ENCODE results near the gene HIPK2. TPM values are rescaled to one million over a fixed set of nuclear protein-coding genes. Genes with fewer than 3 reads are reported as not detected.

The HIPK2 gene
- total and polyA plus RNA-seq, 2 donors (not counting 3 experiments of a cell fraction or from before 2014, with no cell fraction given): 9.0 to 43.8 TPM

DNA sequence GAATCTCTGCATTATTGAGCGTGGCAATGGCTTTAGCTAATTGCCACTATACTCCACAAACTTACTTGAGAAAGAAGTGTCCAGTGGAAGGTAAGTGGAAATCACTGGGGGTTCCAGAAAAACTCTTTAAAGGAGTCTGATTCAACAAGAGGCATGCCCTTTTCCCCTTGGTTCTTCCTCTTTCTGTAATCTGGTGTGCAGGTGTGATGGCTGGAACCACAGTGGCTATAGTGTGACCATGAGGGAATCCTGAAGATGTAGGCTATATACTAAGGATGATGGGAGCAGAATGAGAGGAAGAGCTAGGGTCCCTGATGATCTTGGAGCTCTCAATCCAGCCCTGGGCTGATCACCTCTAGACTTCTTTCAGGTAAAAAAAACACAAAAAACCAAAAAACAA, 256.4 kb downstream of the HIPK2 start:
- H3K9me3 ChIP-seq (replicated peaks; ENCODE audit: control insufficient read depth, insufficient read depth, low read length): no peaks in the 10 kb centered on the region
- H3K9me1 ChIP-seq (replicated peaks; ENCODE audit: control insufficient read depth, extremely low read depth, insufficient read depth, low read length): no peaks in the 10 kb centered on the region
- POLR2A ChIA-PET: no interaction called here
- no peak for TF ChIP-seq GATA2 (IDR thresholded peaks at IDR 0.05; ENCODE audit: insufficient read depth, insufficient read length, low read depth, low read length)
- intact Hi-C loops (cut with micrococcal nuclease): no loop called here
- CTCF ChIA-PET: interaction anchor here (0.5 to 1.0 kb wide), 2 partner anchors 9 to 959 kb away, joined by 3 read pairs; no protein-coding TSS in a partner anchor
- dilution Hi-C loops (cut with MboI; ENCODE audit: extremely low pct_ligation_motif_present, low sequenced_read_pairs): no loop called here
- no peak overlapping the region for H2AFZ ChIP-seq (ENCODE audit: low read depth, low read length)
- FAIRE-seq (no peak), DNase-seq (ENCODE audit: low read depth, low spot score) (no peak)
- no peaks in the 10 kb centered on the region for H3K79me2 ChIP-seq (ENCODE audit: control insufficient read depth, insufficient read depth, low read length)
- no peak overlapping the region for H3K9ac ChIP-seq (replicated peaks; ENCODE audit: extremely low read depth, insufficient read depth, low read length)
- no peaks in the 10 kb centered on the region for H3K36me3 ChIP-seq (ENCODE audit: control insufficient read depth in 2 of 2, extremely low read depth in 1 of 2, insufficient read depth in 2 of 2, low read length in 2 of 2)
- no peaks in the 10 kb centered on the region for H3K4me1 ChIP-seq (ENCODE audit: control insufficient read depth, extremely low read depth, insufficient read depth, low read length)
- H3K27me3 ChIP-seq (ENCODE audit: control insufficient read depth in 2 of 2, insufficient read depth in 2 of 2, low read length in 2 of 2): peaks cover 29% of the 10 kb centered on the region in 2 experiments
- no peak overlapping the region for H3K27ac ChIP-seq (ENCODE audit: insufficient read depth, low read depth, low read length)
- H4K20me1 ChIP-seq (replicated peaks; ENCODE audit: control insufficient read depth, extremely low read depth, insufficient read depth, low read length): no peaks in the 10 kb centered on the region
- no TSS peak for BruUV-seq (replicated peaks)
- no peak overlapping the region for H3K4me3 ChIP-seq (replicated peaks in 1 of 3; ENCODE audit: insufficient read depth in 1 of 3, low read depth in 1 of 3, low read length in 3 of 3)
- no peak overlapping the region for H3K4me2 ChIP-seq (ENCODE audit: insufficient read depth, low read length)

DNA sequence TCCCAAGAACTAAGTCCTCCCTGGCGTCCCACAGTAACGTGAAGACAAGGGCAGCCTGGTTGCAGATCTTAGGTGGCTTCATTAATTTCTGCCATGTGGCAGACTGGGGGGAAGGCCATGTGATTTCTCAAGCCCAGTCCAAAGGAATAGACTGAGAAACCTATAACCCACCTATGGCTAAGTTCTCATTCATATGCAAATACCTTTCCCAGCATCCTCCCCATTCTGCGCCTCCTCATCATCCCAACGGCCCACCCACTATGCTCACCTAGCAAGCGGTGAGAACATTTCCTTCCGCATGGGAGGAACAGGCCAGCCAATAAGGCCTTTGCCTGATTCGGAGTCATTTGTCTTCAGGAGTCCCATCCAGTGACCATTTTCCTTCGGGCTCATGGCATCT, 262.5 kb downstream of the HIPK2 start:
- Histone ChIP-seq H3K4me3 (replicated peaks in 1 of 3; ENCODE audit: insufficient read depth in 1 of 3, low read depth in 1 of 3, low read length in 3 of 3) (no peak overlapping the region), H3K9ac (replicated peaks; ENCODE audit: extremely low read depth, insufficient read depth, low read length) (no peak overlapping the region), H3K9me3 (replicated peaks; ENCODE audit: control insufficient read depth, insufficient read depth, low read length) (no peaks in the 10 kb centered on the region), H3K36me3 (ENCODE audit: control insufficient read depth in 2 of 2, extremely low read depth in 1 of 2, insufficient read depth in 2 of 2, low read length in 2 of 2) (no peaks in the 10 kb centered on the region), H3K9me1 (replicated peaks; ENCODE audit: control insufficient read depth, extremely low read depth, insufficient read depth, low read length) (no peaks in the 10 kb centered on the region), H3K4me1 (ENCODE audit: control insufficient read depth, extremely low read depth, insufficient read depth, low read length) (no peaks in the 10 kb centered on the region), H3K27ac (ENCODE audit: insufficient read depth, low read depth, low read length) (no peak overlapping the region), H3K4me2 (ENCODE audit: insufficient read depth, low read length) (no peak overlapping the region), H4K20me1 (replicated peaks; ENCODE audit: control insufficient read depth, extremely low read depth, insufficient read depth, low read length) (no peaks in the 10 kb centered on the region), H2AFZ (ENCODE audit: low read depth, low read length) (no peak overlapping the region), H3K27me3 (ENCODE audit: control insufficient read depth in 2 of 2, insufficient read depth in 2 of 2, low read length in 2 of 2) (peaks cover 6 to 8% of the 10 kb centered on the region in 2 experiments), H3K79me2 (ENCODE audit: control insufficient read depth, insufficient read depth, low read length) (no peaks in the 10 kb centered on the region)
- dilution Hi-C loops (cut with MboI; ENCODE audit: extremely low pct_ligation_motif_present, low sequenced_read_pairs): no loop called here
- intact Hi-C loops (cut with micrococcal nuclease): no loop called here
- FAIRE-seq (no peak), DNase-seq (ENCODE audit: low read depth, low spot score) (no peak)
- CTCF ChIA-PET: interaction anchor here (1.0 kb wide), 1 partner anchor 15 kb away, joined by 4 read pairs; no protein-coding TSS in a partner anchor
- POLR2A ChIA-PET: no interaction called here
- BruUV-seq (replicated peaks): no TSS peak
- TF ChIP-seq JUN (IDR thresholded peaks at IDR 0.05; ENCODE audit: borderline replicate concordance, insufficient read depth, insufficient read length, low read depth) (no peak), MYC (IDR thresholded peaks at IDR 0.05; ENCODE audit: low read depth, low read length) (no peak), GATA2 (IDR thresholded peaks at IDR 0.05; ENCODE audit: insufficient read depth, insufficient read length, low read depth, low read length) (no peak)
- TF ChIP-seq, protein P1, sequence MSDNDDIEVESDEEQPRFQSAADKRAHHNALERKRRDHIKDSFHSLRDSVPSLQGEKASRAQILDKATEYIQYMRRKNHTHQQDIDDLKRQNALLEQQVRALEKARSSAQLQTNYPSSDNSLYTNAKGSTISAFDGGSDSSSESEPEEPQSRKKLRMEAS (IDR thresholded peaks at IDR 0.05; ENCODE audit: insufficient read depth, insufficient read length): no peak
- TF ChIP-seq, protein P2, sequence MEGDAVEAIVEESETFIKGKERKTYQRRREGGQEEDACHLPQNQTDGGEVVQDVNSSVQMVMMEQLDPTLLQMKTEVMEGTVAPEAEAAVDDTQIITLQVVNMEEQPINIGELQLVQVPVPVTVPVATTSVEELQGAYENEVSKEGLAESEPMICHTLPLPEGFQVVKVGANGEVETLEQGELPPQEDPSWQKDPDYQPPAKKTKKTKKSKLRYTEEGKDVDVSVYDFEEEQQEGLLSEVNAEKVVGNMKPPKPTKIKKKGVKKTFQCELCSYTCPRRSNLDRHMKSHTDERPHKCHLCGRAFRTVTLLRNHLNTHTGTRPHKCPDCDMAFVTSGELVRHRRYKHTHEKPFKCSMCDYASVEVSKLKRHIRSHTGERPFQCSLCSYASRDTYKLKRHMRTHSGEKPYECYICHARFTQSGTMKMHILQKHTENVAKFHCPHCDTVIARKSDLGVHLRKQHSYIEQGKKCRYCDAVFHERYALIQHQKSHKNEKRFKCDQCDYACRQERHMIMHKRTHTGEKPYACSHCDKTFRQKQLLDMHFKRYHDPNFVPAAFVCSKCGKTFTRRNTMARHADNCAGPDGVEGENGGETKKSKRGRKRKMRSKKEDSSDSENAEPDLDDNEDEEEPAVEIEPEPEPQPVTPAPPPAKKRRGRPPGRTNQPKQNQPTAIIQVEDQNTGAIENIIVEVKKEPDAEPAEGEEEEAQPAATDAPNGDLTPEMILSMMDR (IDR thresholded peaks at IDR 0.05; ENCODE audit: extremely low read depth in 1 of 2, insufficient read depth in 1 of 2, low read depth in 1 of 2, low read length in 2 of 2): no peak

Other genes with a start within 250 kb of the HIPK2 start
- 2.3 and 4.3 TPM in 2 replicates for gene TBXAS1, start 51.3 kb upstream of the HIPK2 start, total RNA-seq
- gene TBXAS1, start 51.3 kb upstream of the HIPK2 start, polyA plus RNA-seq: 2.1 and 2.2 TPM in 2 replicates

Measured in endothelial cell of umbilical vein (primary cell).